Trophoblast cell (in vitro differentiated cells and primary cell): Measurements from ENCODE around the gene AVPR1B.
A peak's percentile ranks its signal among the peaks of the same experiment; 100 is the strongest.

Experiments
- DNase-seq, 2 donors: peaks; one replicate each; pipeline ENCODE4 v3.0.0-alpha.2; 2016
- H2AFZ ChIP-seq: 2 replicates; pipeline ENCODE4 v1.6.1; 2013; ENCODE audit warnings: low read length, moderate library complexity, mild to moderate bottlenecking; ENCODE audit not compliant: insufficient read depth, poor library complexity
- H2AK5ac ChIP-seq: 2 replicates; pipeline ENCODE4 v1.6.1; 2013; ENCODE audit warnings: mild to moderate bottlenecking, low read length
- H2BK120ac ChIP-seq: 2 replicates; pipeline ENCODE4 v1.6.1; 2013; ENCODE audit warnings: low read length, mild to moderate bottlenecking, moderate library complexity; ENCODE audit not compliant: insufficient read depth, poor library complexity
- H2BK12ac ChIP-seq: 2 replicates; pipeline ENCODE4 v1.6.1; 2013; ENCODE audit warnings: mild to moderate bottlenecking, low read length, moderate library complexity
- H2BK5ac ChIP-seq: 2 replicates; pipeline ENCODE4 v1.6.1; 2013; ENCODE audit warnings: low read length, low read depth, moderate library complexity, mild to moderate bottlenecking; ENCODE audit not compliant: poor library complexity
- H3K14ac ChIP-seq: 2 replicates; pipeline ENCODE4 v1.6.1; 2013; ENCODE audit warnings: mild to moderate bottlenecking, low read length
- H3K18ac ChIP-seq: 2 replicates; pipeline ENCODE4 v1.6.1; 2013; ENCODE audit warnings: mild to moderate bottlenecking, low read length
- H3K23ac ChIP-seq: 2 replicates; pipeline ENCODE4 v1.6.1; 2013; ENCODE audit warnings: low read length
- H3K27ac ChIP-seq: 2 replicates; pipeline ENCODE4 v1.5.1; 2013; ENCODE audit warnings: low read depth, mild to moderate bottlenecking, inconsistent platforms, low read length, moderate library complexity
- H3K27me3 ChIP-seq: 2 replicates; pipeline ENCODE4 v1.6.1; 2013; ENCODE audit warnings: inconsistent platforms, mild to moderate bottlenecking, low read length, moderate library complexity; ENCODE audit not compliant: insufficient read depth
- H3K36me3 ChIP-seq, 2 experiments: 1 replicate in 1 of 2; 2 replicates in 1 of 2; pipeline ENCODE4 v1.6.1; 2013; ENCODE audit warnings: low read length in 2 of 2, mild to moderate bottlenecking in 2 of 2, moderate library complexity in 1 of 2; ENCODE audit not compliant: insufficient read depth in 2 of 2, control insufficient read depth in 1 of 2
- H3K4ac ChIP-seq: 2 replicates; pipeline ENCODE4 v1.6.1; 2013; ENCODE audit warnings: low read depth, mild to moderate bottlenecking, low read length, moderate library complexity
- H3K4me1 ChIP-seq, 2 experiments: 1 replicate in 1 of 2; 2 replicates in 1 of 2; pipeline ENCODE4 v1.6.1; 2013; ENCODE audit warnings: low read length in 2 of 2, mild to moderate bottlenecking in 2 of 2, moderate library complexity in 1 of 2; ENCODE audit not compliant: insufficient read depth in 2 of 2, control insufficient read depth in 1 of 2
- H3K4me2 ChIP-seq: 2 replicates; pipeline ENCODE4 v1.6.1; 2013; ENCODE audit warnings: inconsistent platforms, mild to moderate bottlenecking, low read length, moderate library complexity
- H3K4me3 ChIP-seq: 2 replicates; pipeline ENCODE4 v1.5.1; 2013; ENCODE audit warnings: mild to moderate bottlenecking, low read depth, low read length, inconsistent platforms
- H3K79me1 ChIP-seq: one replicate; pipeline ENCODE4 v1.6.1; 2013; ENCODE audit warnings: low read length
- H3K79me2 ChIP-seq: 2 replicates; pipeline ENCODE4 v1.6.1; 2013; ENCODE audit warnings: low read length, mild to moderate bottlenecking; ENCODE audit not compliant: control insufficient read depth, insufficient read depth, poor library complexity
- H3K9ac ChIP-seq: 2 replicates; pipeline ENCODE4 v1.6.1; 2013; ENCODE audit warnings: mild to moderate bottlenecking, low read length
- H3K9me3 ChIP-seq: 2 replicates; pipeline ENCODE4 v1.6.1; 2013; ENCODE audit warnings: low read depth, mild to moderate bottlenecking, control low read depth, inconsistent platforms, low read length; ENCODE audit not compliant: insufficient read depth
- H4K12ac ChIP-seq: 2 replicates; pipeline ENCODE4 v1.6.1; 2013; ENCODE audit warnings: low read depth, mild to moderate bottlenecking, low read length, moderate library complexity
- H4K8ac ChIP-seq: 2 replicates; pipeline ENCODE4 v1.6.1; 2013; ENCODE audit warnings: low read depth, mild to moderate bottlenecking, low read length, moderate library complexity
- H4K91ac ChIP-seq: one replicate; pipeline ENCODE4 v1.6.1; 2013; ENCODE audit warnings: low read depth, mild to moderate bottlenecking, low read length, moderate library complexity
- WGBS: extraction: QIAGEN DNeasy Blood & Tissue Kit; methylation state at CpG from one replicate; pipeline ENCODE4 v1.1.7; 2013; ENCODE audit warnings: missing lambda C conversion rate; ENCODE audit not compliant: insufficient read length, insufficient coverage; ENCODE audit errors: extremely low coverage; 5-methylcytosine and 5-hydroxymethylcytosine counted together

The AVPR1B gene

DNA sequence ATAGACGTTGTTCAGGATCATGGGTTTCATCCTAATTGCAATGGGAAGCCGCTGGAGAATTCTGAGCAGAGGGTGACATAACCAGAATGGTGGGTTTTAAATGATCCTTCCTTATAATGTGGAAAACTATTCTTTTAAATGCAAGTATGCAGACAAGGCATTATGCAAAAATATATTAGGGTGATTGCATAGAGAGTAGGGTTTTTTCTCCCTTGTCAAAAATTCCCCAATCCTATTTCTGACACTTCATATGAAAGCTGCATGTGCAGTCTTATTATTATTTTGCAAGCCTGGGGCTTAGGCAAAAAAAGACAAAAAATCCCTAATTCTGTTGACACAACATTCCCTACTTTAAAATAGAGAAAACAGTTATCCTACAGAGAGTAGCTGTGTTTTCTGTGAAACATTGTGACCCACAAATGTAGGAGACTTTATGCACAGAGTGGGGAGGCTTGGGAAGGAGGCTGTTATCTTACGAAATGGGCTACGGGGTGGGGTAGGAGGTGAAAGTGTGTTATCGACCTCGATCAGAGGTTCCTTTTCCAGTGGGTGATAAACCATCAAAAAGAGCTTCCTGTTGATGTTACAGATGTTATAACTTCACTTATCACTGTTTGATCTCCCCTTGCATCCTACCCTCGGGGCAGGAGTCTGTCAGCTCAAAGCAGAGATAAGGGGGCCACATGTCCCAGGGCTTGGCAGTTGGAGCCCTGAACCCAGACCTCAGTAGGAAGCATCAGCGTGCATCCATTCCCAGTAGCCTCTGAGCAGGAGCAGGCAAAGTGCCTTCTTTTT, 37.0 kb downstream of the AVPR1B start:
- Histone ChIP-seq H3K79me1 (no peaks in the 10 kb centered on the region), H2AK5ac (no peak overlapping the region), H3K27me3 (peaks cover 3% of the 10 kb centered on the region), H2BK12ac (no peak overlapping the region), H4K12ac (no peak overlapping the region), H3K14ac (no peak overlapping the region), H3K4me3 (no peak overlapping the region), H3K4me1 (no peaks in the 10 kb centered on the region), H3K4me2 (no peak overlapping the region), H2BK120ac (no peak overlapping the region), H3K9ac (no peak overlapping the region), H2BK5ac (no peak overlapping the region), H3K36me3 (no peaks in the 10 kb centered on the region), H3K4ac (no peak overlapping the region), H4K91ac (no peak overlapping the region), H4K8ac (no peak overlapping the region), H3K27ac (no peak overlapping the region), H3K18ac (no peak overlapping the region), H3K79me2 (no peaks in the 10 kb centered on the region), H3K9me3 (no peaks in the 10 kb centered on the region), H2AFZ (no peak overlapping the region), H3K23ac (no peak overlapping the region)
- DNase-seq: peak in 1 of 2 donors; percentile 49
- WGBS: no CpG with 5 or more reads among the region's 8 CpGs

DNA sequence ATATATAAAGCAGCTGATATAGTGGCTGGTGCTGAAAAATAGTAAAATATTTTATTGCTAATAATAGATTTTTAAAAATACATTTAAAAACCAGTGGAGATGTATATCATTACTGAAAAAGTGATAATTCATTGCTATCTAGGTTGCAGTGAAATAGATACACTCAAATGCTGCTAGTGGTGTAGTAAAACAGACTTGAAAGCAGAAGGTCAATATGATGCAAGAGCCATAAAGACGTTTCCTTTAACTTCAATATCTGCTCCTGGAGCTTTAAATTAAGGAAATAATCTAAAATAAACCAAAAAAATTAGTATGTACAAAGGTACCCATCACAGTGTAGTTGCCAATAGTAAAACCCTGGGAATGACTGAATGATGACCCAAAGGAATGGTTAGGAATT, 38.1 kb downstream of the AVPR1B start:
- Histone ChIP-seq H3K79me1 (no peaks in the 10 kb centered on the region), H4K12ac (no peak overlapping the region), H3K14ac (no peak overlapping the region), H3K18ac (no peak overlapping the region), H2BK5ac (no peak overlapping the region), H3K79me2 (no peaks in the 10 kb centered on the region), H4K91ac (no peak overlapping the region), H3K9ac (no peak overlapping the region), H2AFZ (no peak overlapping the region), H2BK12ac (no peak overlapping the region), H3K4me2 (no peak overlapping the region), H3K9me3 (no peaks in the 10 kb centered on the region), H3K27ac (no peak overlapping the region), H3K4ac (no peak overlapping the region), H3K4me3 (no peak overlapping the region), H3K4me1 (no peaks in the 10 kb centered on the region), H2AK5ac (no peak overlapping the region), H2BK120ac (no peak overlapping the region), H3K27me3 (peaks cover 3% of the 10 kb centered on the region), H3K36me3 (no peaks in the 10 kb centered on the region), H3K23ac (no peak overlapping the region), H4K8ac (no peak overlapping the region)
- DNase-seq: no peak
- no CpG with 5 or more reads among the region's 1 CpG for WGBS

DNA sequence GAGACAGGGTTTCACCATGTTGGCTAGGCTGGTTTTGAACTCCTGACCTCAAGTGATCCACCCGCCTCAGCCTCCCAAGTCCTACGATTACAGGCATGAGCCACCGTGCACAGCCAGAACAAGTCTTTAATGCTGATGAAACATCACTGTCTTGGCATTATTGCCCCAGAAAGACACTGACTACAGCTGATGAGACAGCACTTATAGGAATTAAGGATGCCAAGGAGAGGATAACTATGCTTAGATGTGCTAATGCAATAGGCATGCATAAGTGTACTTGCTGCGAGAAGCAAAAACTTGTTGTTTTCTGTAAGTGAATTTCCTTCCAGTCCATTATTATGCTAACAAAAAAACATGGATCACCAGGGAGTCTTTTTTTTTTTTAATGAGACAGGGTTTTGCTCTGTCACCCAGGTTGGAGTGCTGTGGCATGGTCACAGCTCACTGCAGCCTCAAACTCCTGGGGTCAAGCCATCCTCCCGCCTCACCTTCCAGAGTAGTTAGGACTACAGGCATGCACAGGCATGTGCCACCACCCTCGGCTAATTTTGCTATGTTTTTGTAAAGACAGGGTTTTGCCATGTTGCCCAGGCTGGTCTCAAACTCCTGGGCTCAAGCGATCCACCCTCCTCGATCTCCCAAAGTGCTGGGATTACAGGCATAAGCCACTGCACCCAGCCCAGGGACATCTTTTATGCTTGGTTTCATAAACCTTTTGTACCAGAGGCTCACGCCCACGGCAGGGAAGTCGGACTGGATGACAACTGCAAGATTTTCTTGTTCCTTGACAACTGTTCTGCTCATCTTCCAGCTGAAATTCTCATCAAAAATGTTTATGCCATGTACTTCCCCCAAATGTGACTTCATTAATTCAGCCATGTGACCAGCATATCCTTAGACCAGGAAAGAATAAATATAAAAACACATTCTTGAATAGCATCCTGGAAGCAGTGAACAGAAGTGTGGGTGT, 41.1 kb downstream of the AVPR1B start:
- WGBS: no CpG with 5 or more reads among the region's 11 CpGs

DNA sequence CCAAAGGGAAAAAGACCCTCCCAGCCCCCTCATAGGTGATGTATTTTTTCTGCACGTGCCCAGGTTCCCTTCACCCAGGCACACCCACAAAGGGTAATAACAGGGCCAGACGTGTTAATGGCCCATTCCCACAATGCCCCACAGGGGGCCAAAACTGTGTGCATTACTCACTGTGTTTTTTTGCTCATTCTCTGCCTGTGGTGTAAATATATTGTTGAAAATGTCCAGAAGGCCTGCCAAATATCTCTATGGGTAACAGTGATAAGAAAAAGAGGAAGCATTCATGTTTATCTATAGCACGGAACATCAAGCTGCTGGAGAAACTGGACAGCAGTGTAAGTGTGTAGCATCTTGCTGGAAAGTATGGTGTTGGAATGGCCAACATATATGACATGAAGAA, 42.3 kb downstream of the AVPR1B start:
- DNase-seq: no peak
- Histone ChIP-seq H2BK5ac (no peak overlapping the region), H3K9me3 (no peaks in the 10 kb centered on the region), H4K91ac (no peak overlapping the region), H3K9ac (no peak overlapping the region), H3K79me2 (no peaks in the 10 kb centered on the region), H4K8ac (no peak overlapping the region), H2BK12ac (no peak overlapping the region), H3K23ac (no peak overlapping the region), H3K14ac (no peak overlapping the region), H2AFZ (no peak overlapping the region), H3K27me3 (no peaks in the 10 kb centered on the region), H3K36me3 (no peaks in the 10 kb centered on the region), H3K4me2 (no peak overlapping the region), H3K27ac (no peak overlapping the region), H2BK120ac (no peak overlapping the region), H3K4me1 (no peaks in the 10 kb centered on the region), H3K18ac (no peak overlapping the region), H3K4ac (no peak overlapping the region), H3K79me1 (no peaks in the 10 kb centered on the region), H4K12ac (no peak overlapping the region), H3K4me3 (no peak overlapping the region), H2AK5ac (no peak overlapping the region)
- WGBS: no CpG with 5 or more reads among the region's 3 CpGs

More for the DNA sequence above, 41.1 kb downstream of the AVPR1B start:
- Histone ChIP-seq H3K4me3 (no peak overlapping the region), H3K79me2 (no peaks in the 10 kb centered on the region), H3K14ac (no peak overlapping the region), H2BK5ac (no peak overlapping the region), H3K23ac (no peak overlapping the region), H3K4me1 (no peaks in the 10 kb centered on the region), H3K4me2 (no peak overlapping the region), H3K79me1 (no peaks in the 10 kb centered on the region), H3K18ac (no peak overlapping the region), H3K27me3 (peaks cover 3% of the 10 kb centered on the region), H2BK12ac (no peak overlapping the region), H2AK5ac (no peak overlapping the region), H3K9me3 (no peaks in the 10 kb centered on the region), H2BK120ac (no peak overlapping the region), H2AFZ (no peak overlapping the region), H3K36me3 (no peaks in the 10 kb centered on the region), H4K12ac (no peak overlapping the region), H4K91ac (no peak overlapping the region), H3K9ac (no peak overlapping the region), H3K27ac (no peak overlapping the region), H4K8ac (no peak overlapping the region), H3K4ac (no peak overlapping the region)
- DNase-seq: no peak
